Measurements from ENCODE around the gene GNAO1.
"Not testable (repeated sequence)": the region's sequence is repeated elsewhere in the genome, so short reads cannot be mapped to it uniquely, and the experiment has no call there.

The GNAO1 gene

GRCh38 chr16:56371660-56371937, 180.3 kb downstream of the GNAO1 start:
- TF ChIP-seq, protein P1, sequence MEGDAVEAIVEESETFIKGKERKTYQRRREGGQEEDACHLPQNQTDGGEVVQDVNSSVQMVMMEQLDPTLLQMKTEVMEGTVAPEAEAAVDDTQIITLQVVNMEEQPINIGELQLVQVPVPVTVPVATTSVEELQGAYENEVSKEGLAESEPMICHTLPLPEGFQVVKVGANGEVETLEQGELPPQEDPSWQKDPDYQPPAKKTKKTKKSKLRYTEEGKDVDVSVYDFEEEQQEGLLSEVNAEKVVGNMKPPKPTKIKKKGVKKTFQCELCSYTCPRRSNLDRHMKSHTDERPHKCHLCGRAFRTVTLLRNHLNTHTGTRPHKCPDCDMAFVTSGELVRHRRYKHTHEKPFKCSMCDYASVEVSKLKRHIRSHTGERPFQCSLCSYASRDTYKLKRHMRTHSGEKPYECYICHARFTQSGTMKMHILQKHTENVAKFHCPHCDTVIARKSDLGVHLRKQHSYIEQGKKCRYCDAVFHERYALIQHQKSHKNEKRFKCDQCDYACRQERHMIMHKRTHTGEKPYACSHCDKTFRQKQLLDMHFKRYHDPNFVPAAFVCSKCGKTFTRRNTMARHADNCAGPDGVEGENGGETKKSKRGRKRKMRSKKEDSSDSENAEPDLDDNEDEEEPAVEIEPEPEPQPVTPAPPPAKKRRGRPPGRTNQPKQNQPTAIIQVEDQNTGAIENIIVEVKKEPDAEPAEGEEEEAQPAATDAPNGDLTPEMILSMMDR (IDR thresholded peaks at IDR 0.05; ENCODE audit: extremely low read depth, missing control alignments) = no peak
- DNase-seq (ENCODE audit: low spot score) = no peak

GRCh38 chr16:56372013-56372634, 180.8 kb downstream of the GNAO1 start:
- TF ChIP-seq, protein P1 (IDR thresholded peaks at IDR 0.05; ENCODE audit: extremely low read depth, missing control alignments) = no peak
- DNase-seq (ENCODE audit: low spot score) = no peak

GRCh38 chr16:56373003-56373402, 181.7 kb downstream of the GNAO1 start:
- TF ChIP-seq, protein P1 (IDR thresholded peaks at IDR 0.05; ENCODE audit: extremely low read depth, missing control alignments) = no peak
- DNase-seq (ENCODE audit: low spot score) = no peak

- not testable (repeated sequence) for DNase-seq (ENCODE audit: low spot score)
These were observed 184.5 kb downstream of the GNAO1 start for GRCh38 chr16:56375792-56376191.

GRCh38 chr16:56379044-56379443, 187.8 kb downstream of the GNAO1 start:
- not testable (repeated sequence) for DNase-seq (ENCODE audit: low spot score)

DNA sequence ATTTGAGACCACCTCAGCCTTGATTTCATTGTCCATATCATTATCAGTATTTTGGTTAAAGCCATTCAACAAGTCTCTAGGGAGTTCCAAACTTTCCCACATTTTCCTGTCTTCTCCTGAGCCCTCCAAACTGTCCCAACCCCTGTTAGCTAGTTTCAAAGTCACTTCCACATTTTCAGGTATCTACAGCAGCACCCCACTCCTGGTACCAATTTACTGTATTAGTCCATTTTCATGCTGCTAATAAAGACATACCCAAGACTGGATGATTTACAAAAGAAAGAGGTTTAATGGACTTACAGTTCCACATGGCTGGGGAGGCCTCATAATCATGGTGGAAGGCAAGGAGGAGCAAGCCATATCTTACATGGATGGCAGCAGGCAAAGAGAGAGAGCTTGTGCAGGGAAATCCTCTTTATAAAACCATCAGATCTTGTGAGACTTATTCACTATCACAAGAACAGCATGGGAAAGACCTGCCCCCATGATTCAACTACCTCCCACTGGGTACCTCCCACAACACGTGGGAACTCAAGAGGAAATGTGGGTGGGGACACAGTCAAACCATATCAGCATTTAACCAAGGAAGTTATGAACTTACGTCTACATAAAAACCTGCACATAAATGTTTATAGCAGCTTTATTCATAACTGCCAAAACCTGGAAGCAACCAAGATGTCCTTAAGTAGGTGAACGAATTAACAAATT, 189.6 kb downstream of the GNAO1 start:
- not testable (repeated sequence) for DNase-seq (ENCODE audit: low spot score)

- no peak for DNase-seq (ENCODE audit: low spot score)
These were observed 191.2 kb downstream of the GNAO1 start for GRCh38 chr16:56382459-56382858.

DNA sequence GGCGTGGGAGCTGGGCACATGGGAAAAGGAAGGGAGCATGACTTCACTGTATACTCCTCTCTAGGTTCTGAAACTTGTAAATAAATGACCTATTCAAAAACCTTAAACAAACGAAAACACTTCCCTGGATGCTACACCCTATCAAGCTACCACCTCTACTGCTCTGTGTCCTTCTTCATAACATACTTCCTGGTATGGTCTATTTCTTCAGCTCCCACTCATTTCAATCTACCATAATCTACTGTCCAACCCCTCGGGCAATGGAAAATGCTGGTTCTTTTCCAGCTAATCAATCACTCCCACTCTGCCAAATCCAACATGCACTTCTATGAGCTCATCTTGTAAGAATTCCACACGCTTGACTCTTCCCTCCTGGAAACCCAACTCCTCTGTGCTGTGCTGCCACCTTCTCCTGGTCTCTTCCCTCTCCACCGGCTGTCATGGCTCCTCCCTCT, 191.6 kb downstream of the GNAO1 start:
- TF ChIP-seq, protein P1 (IDR thresholded peaks at IDR 0.05; ENCODE audit: extremely low read depth, missing control alignments) = no peak
- no peak for DNase-seq (ENCODE audit: low spot score)

More at GRCh38 chr16:56382459-56382858, 191.2 kb downstream of the GNAO1 start:
- TF ChIP-seq, protein P1 (IDR thresholded peaks at IDR 0.05; ENCODE audit: extremely low read depth, missing control alignments) = no peak

GRCh38 chr16:56384074-56384721, 192.9 kb downstream of the GNAO1 start:
- no peak for DNase-seq (ENCODE audit: low spot score)
- TF ChIP-seq, protein P1 (IDR thresholded peaks at IDR 0.05; ENCODE audit: extremely low read depth, missing control alignments) = no peak
